Measurements from ENCODE around the gene TANK.

DNA sequence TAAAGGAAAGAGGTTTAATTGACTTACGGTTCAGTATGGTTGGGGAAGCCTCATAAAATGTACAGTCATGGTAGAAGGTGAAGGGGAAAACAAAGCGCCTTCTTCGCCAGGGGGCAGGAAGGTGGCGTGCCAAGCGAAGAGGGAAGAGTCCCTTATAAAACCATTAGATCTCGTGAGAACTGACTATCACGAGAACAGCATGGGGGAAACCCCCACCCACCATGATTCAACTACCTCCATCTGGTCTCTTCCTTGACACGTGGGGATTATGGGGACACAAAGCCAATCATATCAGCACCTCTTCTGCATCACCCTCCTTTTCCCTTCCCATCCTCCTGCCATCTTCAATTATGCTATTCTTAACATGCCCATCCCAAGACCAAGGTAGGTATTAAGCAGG is 29.9 kb upstream of the TANK start:
- TF ChIP-seq, protein P1, sequence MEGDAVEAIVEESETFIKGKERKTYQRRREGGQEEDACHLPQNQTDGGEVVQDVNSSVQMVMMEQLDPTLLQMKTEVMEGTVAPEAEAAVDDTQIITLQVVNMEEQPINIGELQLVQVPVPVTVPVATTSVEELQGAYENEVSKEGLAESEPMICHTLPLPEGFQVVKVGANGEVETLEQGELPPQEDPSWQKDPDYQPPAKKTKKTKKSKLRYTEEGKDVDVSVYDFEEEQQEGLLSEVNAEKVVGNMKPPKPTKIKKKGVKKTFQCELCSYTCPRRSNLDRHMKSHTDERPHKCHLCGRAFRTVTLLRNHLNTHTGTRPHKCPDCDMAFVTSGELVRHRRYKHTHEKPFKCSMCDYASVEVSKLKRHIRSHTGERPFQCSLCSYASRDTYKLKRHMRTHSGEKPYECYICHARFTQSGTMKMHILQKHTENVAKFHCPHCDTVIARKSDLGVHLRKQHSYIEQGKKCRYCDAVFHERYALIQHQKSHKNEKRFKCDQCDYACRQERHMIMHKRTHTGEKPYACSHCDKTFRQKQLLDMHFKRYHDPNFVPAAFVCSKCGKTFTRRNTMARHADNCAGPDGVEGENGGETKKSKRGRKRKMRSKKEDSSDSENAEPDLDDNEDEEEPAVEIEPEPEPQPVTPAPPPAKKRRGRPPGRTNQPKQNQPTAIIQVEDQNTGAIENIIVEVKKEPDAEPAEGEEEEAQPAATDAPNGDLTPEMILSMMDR (IDR thresholded peaks at IDR 0.05) = no peak
- TF ChIP-seq POLR2AphosphoS5 (IDR thresholded peaks at IDR 0.05) = no peak

Measured in esophagus muscularis mucosa (tissue), 3 donors.